Lower leg skin (tissue), 4 donors: ENCODE data around the gene FLG. TPM values are rescaled to one million over a fixed set of nuclear protein-coding genes. Genes with fewer than 3 reads are reported as not detected.

ENCODE experiments used
- DNase-seq, 2 donors: peaks; one replicate each; pipeline ENCODE4 v3.0.0-alpha.2; 2019; ENCODE audit warnings: low spot score in 2 of 2
- H3K4me3 ChIP-seq: fragments of 200-600 bp; sonication (generic); 2 replicates; pipeline ENCODE4 v1.5.1; 2017; ENCODE audit warnings: mild to moderate bottlenecking, low read depth; ENCODE audit not compliant: poor library complexity, severe bottlenecking
- POLR2A ChIP-seq, 2 donors: fragments of 450-650 bp; IDR thresholded peaks; one replicate each; pipeline ENCODE4 v1.6.1; 2016 to 2017; ENCODE audit warnings: antibody characterized with exemption in 2 of 2, mild to moderate bottlenecking in 1 of 2, moderate library complexity in 1 of 2
- WGBS, 2 donors: methylation state at CpG; one replicate each; pipeline ENCODE4 v1.1.5; 2018; 5-methylcytosine and 5-hydroxymethylcytosine counted together
- intact Hi-C: fragments of 100-400 bp; cut with DNase I; formaldehyde crosslinking; loops from one replicate; pipeline ENCODE4 v1.15.0; 2023; ENCODE audit warnings: low total_unique reads
- total RNA-seq, 4 donors: library from RNA; depleted of rRNA; stranded (reverse); fragments of >200 nt; gene quantifications; one replicate each; pipeline ENCODE4 v1.1.0, GENCODE V29; 2016
- TF ChIP-seq, protein P1 (sequence below), 3 donors: fragments of 450-650 bp; IDR thresholded peaks; one replicate each; pipeline ENCODE4 v1.5.1; 2016; ENCODE audit warnings: antibody characterized with exemption in 3 of 3, mild to moderate bottlenecking in 3 of 3, moderate library complexity in 2 of 3

Gene FLG
- total RNA-seq, result 1,000 to 10,000 TPM; 4,019 to 5,303 (median 4,173) TPM

- WGBS, 2 donors, result 45 to 53% methylated on average over 1 of the region's 1 CpG
- intact Hi-C loops, result no loop called here
- no peak for DNase-seq
- TF ChIP-seq POLR2A (IDR thresholded peaks at IDR 0.05), result no peak
- TF ChIP-seq, protein P1, sequence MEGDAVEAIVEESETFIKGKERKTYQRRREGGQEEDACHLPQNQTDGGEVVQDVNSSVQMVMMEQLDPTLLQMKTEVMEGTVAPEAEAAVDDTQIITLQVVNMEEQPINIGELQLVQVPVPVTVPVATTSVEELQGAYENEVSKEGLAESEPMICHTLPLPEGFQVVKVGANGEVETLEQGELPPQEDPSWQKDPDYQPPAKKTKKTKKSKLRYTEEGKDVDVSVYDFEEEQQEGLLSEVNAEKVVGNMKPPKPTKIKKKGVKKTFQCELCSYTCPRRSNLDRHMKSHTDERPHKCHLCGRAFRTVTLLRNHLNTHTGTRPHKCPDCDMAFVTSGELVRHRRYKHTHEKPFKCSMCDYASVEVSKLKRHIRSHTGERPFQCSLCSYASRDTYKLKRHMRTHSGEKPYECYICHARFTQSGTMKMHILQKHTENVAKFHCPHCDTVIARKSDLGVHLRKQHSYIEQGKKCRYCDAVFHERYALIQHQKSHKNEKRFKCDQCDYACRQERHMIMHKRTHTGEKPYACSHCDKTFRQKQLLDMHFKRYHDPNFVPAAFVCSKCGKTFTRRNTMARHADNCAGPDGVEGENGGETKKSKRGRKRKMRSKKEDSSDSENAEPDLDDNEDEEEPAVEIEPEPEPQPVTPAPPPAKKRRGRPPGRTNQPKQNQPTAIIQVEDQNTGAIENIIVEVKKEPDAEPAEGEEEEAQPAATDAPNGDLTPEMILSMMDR (IDR thresholded peaks at IDR 0.05), result no peak
- no peak within 1 kb of the TSS for H3K4me3 ChIP-seq
Measured at GRCh38 chr1:152325111-152325510, at the start of gene FLG. Gene FLG (minus strand): TSS chr1:152325239. CDS start chr1:152315456, 9,783 bp downstream.

DNA sequence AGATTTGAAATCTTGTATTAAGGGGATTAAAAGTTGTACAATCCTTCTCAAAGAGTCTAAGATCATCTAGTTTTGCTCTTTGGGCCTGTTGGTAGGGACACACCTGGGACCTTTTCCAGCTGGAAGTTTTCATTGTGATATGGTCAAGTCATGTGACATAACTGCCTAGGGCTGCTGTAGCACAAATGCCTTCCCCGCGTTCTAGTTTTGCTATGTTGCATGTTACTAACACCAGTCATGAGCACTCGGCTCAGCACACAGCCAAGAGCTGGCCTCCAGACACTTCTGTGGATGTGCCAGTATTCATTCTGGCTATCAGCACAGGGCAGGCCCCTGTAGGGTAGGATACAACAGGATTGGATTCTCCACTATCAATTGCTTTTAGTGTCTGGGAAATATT is 49.4 kb upstream of the FLG start:
- WGBS, 2 donors, result 46 to 71% methylated on average over 3 of the region's 3 CpGs
- intact Hi-C loops, result no loop called here
- no peak for DNase-seq
- TF ChIP-seq, protein P1 (IDR thresholded peaks at IDR 0.05), result no peak
- TF ChIP-seq POLR2A (IDR thresholded peaks at IDR 0.05), result no peak
- no peak overlapping the region for H3K4me3 ChIP-seq

GRCh38 chr1:152372672-152373071 is 47.6 kb upstream of the FLG start:
- intact Hi-C loops, result no loop called here
- H3K4me3 ChIP-seq, result no peak overlapping the region
- DNase-seq, result no peak
- WGBS, 2 donors, result 69 to 82% methylated on average over 1 of the region's 1 CpG
- TF ChIP-seq, protein P1 (IDR thresholded peaks at IDR 0.05), result no peak
- TF ChIP-seq POLR2A (IDR thresholded peaks at IDR 0.05), result no peak

DNA sequence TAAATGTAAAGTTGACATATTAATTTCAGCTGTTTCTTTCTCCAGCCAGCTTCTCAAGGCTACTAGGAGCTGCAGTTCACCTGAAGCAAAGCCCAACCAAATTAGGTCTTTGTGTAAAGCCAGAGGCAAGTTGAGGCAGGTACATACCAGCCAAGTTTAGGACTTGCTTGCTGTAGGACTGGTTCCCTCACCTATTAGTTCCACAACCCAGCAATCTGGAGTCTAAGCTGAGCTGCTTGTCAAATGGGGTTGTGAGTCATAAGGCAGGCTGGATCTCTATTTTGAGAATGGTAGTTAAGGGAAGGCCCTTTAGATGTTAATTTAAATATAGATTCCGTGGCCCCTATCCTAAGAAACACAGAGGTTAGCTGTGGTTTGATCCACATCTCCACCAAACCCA is 42.4 kb upstream of the FLG start:
- TF ChIP-seq, protein P1 (IDR thresholded peaks at IDR 0.05), result no peak
- TF ChIP-seq POLR2A (IDR thresholded peaks at IDR 0.05), result no peak
- DNase-seq, result peak in 1 of 2 donors; percentile 24
- WGBS, 2 donors, result 16 to 29% methylated on average over 1 of the region's 1 CpG
- intact Hi-C loops, result no loop called here
- H3K4me3 ChIP-seq, result no peak overlapping the region

GRCh38 chr1:152359906-152360305 is 34.9 kb upstream of the FLG start, which contains the start of gene FLG2:
Gene FLG2 (minus strand): TSS chr1:152360006. CDS start chr1:152358884, 1,122 bp downstream.
- no peak within 1 kb of the TSS for H3K4me3 ChIP-seq
- DNase-seq, result no peak
- no peak for TF ChIP-seq POLR2A (IDR thresholded peaks at IDR 0.05)
- TF ChIP-seq, protein P1 (IDR thresholded peaks at IDR 0.05), result no peak
- 80 to 86% methylated on average over 2 of the region's 2 CpGs for WGBS, 2 donors
- intact Hi-C loops, result no loop called here

- WGBS, 2 donors, result 26 to 82% methylated on average over 1 of the region's 1 CpG
- DNase-seq, result no peak
- intact Hi-C loops, result no loop called here
Measured at GRCh38 chr1:152356736-152357135, 31.7 kb upstream of the FLG start.

More at GRCh38 chr1:152356736-152357135, 31.7 kb upstream of the FLG start:
- TF ChIP-seq, protein P1 (IDR thresholded peaks at IDR 0.05), result no peak
- no peak for TF ChIP-seq POLR2A (IDR thresholded peaks at IDR 0.05)
- no peak overlapping the region for H3K4me3 ChIP-seq
